HEK293 (cell line): ENCODE results near the gene FCN1.

Experiments
- ZNF530 ChIP-seq: fragments of 450-650 bp; formaldehyde crosslinking; IDR thresholded peaks from 2 replicates; pipeline ENCODE4 v1.5.1; 2016; ENCODE audit warnings: low read depth, missing biosample characterization, missing genetic modification characterization
- ZNF701 ChIP-seq: fragments of 450-650 bp; formaldehyde crosslinking; IDR thresholded peaks from 2 replicates; pipeline ENCODE4 v1.5.1; 2016; ENCODE audit warnings: missing biosample characterization, missing genetic modification characterization
- TF ChIP-seq, protein P1 (sequence below): fragments of 450-650 bp; formaldehyde crosslinking; IDR thresholded peaks from 2 replicates; pipeline ENCODE4 v1.5.1; 2016; ENCODE audit warnings: missing biosample characterization, missing genetic modification characterization
- TF ChIP-seq, protein P2 (sequence below): fragments of 450-650 bp; formaldehyde crosslinking; IDR thresholded peaks from 2 replicates; pipeline ENCODE4 v1.5.1; 2016; ENCODE audit warnings: missing biosample characterization, missing genetic modification characterization

DNA sequence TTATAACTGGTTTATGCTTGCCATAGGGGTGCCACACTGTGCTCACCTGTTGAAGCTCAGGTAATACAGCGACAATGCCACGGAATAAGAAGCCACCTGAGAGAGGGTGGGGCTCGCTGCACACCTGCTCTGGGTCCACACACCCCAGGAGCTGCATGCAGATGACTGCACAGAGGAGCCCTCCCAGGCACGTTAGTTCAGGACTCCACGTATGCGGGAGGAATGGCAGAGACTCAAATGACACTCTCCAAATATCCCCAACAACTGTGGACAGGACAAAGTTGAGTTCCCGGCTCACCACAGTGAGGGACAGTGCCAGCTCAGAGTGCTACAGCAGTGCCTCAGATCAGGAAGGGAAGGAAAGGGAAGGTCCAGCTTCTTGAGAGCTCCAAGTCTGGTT lies 5.8 kb upstream of the FCN1 start:
- TF ChIP-seq ZNF701 (no peak), ZNF530 (no peak)
- TF ChIP-seq, protein P1, sequence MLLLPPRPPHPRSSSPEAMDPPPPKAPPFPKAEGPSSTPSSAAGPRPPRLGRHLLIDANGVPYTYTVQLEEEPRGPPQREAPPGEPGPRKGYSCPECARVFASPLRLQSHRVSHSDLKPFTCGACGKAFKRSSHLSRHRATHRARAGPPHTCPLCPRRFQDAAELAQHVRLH: no peak
- TF ChIP-seq, protein P2, sequence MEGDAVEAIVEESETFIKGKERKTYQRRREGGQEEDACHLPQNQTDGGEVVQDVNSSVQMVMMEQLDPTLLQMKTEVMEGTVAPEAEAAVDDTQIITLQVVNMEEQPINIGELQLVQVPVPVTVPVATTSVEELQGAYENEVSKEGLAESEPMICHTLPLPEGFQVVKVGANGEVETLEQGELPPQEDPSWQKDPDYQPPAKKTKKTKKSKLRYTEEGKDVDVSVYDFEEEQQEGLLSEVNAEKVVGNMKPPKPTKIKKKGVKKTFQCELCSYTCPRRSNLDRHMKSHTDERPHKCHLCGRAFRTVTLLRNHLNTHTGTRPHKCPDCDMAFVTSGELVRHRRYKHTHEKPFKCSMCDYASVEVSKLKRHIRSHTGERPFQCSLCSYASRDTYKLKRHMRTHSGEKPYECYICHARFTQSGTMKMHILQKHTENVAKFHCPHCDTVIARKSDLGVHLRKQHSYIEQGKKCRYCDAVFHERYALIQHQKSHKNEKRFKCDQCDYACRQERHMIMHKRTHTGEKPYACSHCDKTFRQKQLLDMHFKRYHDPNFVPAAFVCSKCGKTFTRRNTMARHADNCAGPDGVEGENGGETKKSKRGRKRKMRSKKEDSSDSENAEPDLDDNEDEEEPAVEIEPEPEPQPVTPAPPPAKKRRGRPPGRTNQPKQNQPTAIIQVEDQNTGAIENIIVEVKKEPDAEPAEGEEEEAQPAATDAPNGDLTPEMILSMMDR (tag by site-specific recombination): no peak
